Lower leg skin (tissue), 3 donors: ENCODE data around the gene ZFPM1.

Experiments
- POLR2A ChIP-seq, 2 donors: fragments of 450-650 bp; IDR thresholded peaks; one replicate each; pipeline ENCODE4 v1.6.1; 2016 to 2017; ENCODE audit warnings: antibody characterized with exemption in 2 of 2, mild to moderate bottlenecking in 1 of 2, moderate library complexity in 1 of 2
- TF ChIP-seq, protein P1 (sequence below), 3 donors: fragments of 450-650 bp; IDR thresholded peaks; one replicate each; pipeline ENCODE4 v1.5.1; 2016; ENCODE audit warnings: antibody characterized with exemption in 3 of 3, mild to moderate bottlenecking in 3 of 3, moderate library complexity in 2 of 3

DNA sequence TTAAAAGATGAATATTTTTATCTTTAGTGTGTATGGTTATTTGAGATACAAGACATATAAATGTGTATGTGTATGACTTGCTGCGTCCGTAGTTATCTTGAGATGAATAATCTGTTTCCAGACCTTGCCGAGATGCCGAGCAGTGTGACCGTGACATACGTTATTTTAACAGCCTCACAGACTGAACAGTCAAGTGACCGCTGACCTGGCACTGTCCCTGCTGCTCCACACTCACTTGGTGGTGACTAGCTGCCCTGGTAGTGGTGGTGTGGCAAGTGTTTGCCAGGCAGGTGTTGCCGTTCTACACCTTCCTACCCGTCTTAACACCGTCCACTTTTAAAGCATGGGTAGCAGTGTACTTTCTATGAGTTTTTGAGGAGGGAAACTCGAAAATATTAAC is 122.2 kb downstream of the ZFPM1 start:
- TF ChIP-seq, protein P1, sequence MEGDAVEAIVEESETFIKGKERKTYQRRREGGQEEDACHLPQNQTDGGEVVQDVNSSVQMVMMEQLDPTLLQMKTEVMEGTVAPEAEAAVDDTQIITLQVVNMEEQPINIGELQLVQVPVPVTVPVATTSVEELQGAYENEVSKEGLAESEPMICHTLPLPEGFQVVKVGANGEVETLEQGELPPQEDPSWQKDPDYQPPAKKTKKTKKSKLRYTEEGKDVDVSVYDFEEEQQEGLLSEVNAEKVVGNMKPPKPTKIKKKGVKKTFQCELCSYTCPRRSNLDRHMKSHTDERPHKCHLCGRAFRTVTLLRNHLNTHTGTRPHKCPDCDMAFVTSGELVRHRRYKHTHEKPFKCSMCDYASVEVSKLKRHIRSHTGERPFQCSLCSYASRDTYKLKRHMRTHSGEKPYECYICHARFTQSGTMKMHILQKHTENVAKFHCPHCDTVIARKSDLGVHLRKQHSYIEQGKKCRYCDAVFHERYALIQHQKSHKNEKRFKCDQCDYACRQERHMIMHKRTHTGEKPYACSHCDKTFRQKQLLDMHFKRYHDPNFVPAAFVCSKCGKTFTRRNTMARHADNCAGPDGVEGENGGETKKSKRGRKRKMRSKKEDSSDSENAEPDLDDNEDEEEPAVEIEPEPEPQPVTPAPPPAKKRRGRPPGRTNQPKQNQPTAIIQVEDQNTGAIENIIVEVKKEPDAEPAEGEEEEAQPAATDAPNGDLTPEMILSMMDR (IDR thresholded peaks at IDR 0.05): no peak
- no peak for TF ChIP-seq POLR2A (IDR thresholded peaks at IDR 0.05)
